AG04450 (cell line): ENCODE measurements around the gene EDEM3. TPM values are rescaled to one million over a fixed set of nuclear protein-coding genes. Genes with fewer than 3 reads are reported as not detected.

Experiments used
- CTCF ChIA-PET: fragments of 300-600, 350-600 bp; formaldehyde crosslinking; extraction: SDS; loops from one replicate; lab custom pipeline; 2022; ENCODE audit warnings: antibody characterized with exemption, inconsistent platforms; lab: Charles Lee
- POLR2A ChIA-PET: fragments of 350-600 bp; formaldehyde crosslinking; extraction: SDS; loops from one replicate; lab custom pipeline; 2021; ENCODE audit warnings: antibody characterized with exemption, inconsistent platforms; lab: Yijun Ruan, JAX
- DNase-seq: peaks from one replicate; pipeline ENCODE4 v3.0.0-alpha.2; 2011; ENCODE audit warnings: low read depth, low spot score
- H3K27ac ChIP-seq: one replicate; pipeline ENCODE4 v1.5.1; 2012; ENCODE audit warnings: low read depth, low read length, control low read depth
- H3K27me3 ChIP-seq: one replicate; pipeline ENCODE4 v1.6.0; 2012; ENCODE audit warnings: low read length; ENCODE audit not compliant: control insufficient read depth, insufficient read depth
- H3K4me3 ChIP-seq: 2 replicates; pipeline ENCODE4 v1.5.1; 2011; ENCODE audit warnings: mild to moderate bottlenecking, low read depth, low read length, control low read depth
- H3K9me3 ChIP-seq: 2 replicates; pipeline ENCODE4 v1.5.1; 2012; ENCODE audit warnings: low read length; ENCODE audit not compliant: control insufficient read depth, insufficient read depth
- CTCF ChIP-seq: IDR thresholded peaks from 2 replicates; pipeline ENCODE4 v1.5.1; 2011; ENCODE audit warnings: low read depth, low read length, control low read depth, inconsistent platforms
- polyA minus RNA-seq: library from RNA; depleted of rRNA, polyadenylated mRNA; stranded (reverse); fragments of >200 nt; gene quantifications from 2 replicates; pipeline ENCODE4 v1.2.3, GENCODE V29; 2011; rRNA and poly(A)+ RNA removed
- polyA plus RNA-seq: library from polyadenylated mRNA; depleted of rRNA; stranded (reverse); fragments of >200 nt; gene quantifications from 2 replicates; pipeline ENCODE4 v1.2.3, GENCODE V29; 2011; rRNA removed

Gene EDEM3
- 19.2 and 26.1 TPM in 2 replicates for polyA plus RNA-seq
- polyA minus RNA-seq: 63.6 and 76.5 TPM in 2 replicates

GRCh38 chr1:184754476-184755225 lies at the start of gene EDEM3:
EDEM3 (minus strand) TSS chr1:184754858; CDS start chr1:184754646, 212 bp downstream.
- H3K4me3 ChIP-seq: peak within 1 kb of the TSS; percentile 95
- no peak for TF ChIP-seq CTCF
- no peaks in the 10 kb centered on the region for H3K27me3 ChIP-seq
- H3K9me3 ChIP-seq: peaks cover 2% of the 10 kb centered on the region; the same call in 1 of the 2 replicates
- CTCF ChIA-PET: interaction anchor here (1.1 to 1.2 kb wide), 3 partner anchors 20 to 51 kb away, joined by 3 to 6 read pairs (median 3); no protein-coding TSS in a partner anchor
- peak; percentile 98 for DNase-seq
- H3K27ac ChIP-seq: peak within 1 kb of the TSS; percentile 69
- POLR2A ChIA-PET: interaction anchor here (0.6 to 0.7 kb wide), 3 partner anchors 192 to 571 kb away, joined by 3 read pairs; no protein-coding TSS in a partner anchor

GRCh38 chr1:184804220-184804619 lies 49.6 kb upstream of the EDEM3 start:
- DNase-seq: no peak
- POLR2A ChIA-PET: no interaction called here
- Histone ChIP-seq H3K27ac (no peak overlapping the region), H3K4me3 (no peak overlapping the region), H3K27me3 (no peaks in the 10 kb centered on the region), H3K9me3 (no peaks in the 10 kb centered on the region)
- TF ChIP-seq CTCF: no peak
- CTCF ChIA-PET: interaction anchor here (3.8 to 5.5 kb wide), 2 partner anchors 170 to 180 kb away, joined by 114 to 315 read pairs; partner anchors contain the start of gene NIBAN1

GRCh38 chr1:184803180-184803492 lies 48.5 kb upstream of the EDEM3 start:
- Histone ChIP-seq H3K27me3 (no peaks in the 10 kb centered on the region), H3K4me3 (no peak overlapping the region), H3K9me3 (no peaks in the 10 kb centered on the region), H3K27ac (peak overlapping the region; percentile 49)
- ChIA-PET POLR2A (no interaction called here), CTCF (interaction anchor here (0.8 to 1.1 kb wide), 3 partner anchors 11 to 179 kb away, joined by 3 to 13 read pairs (median 5); no protein-coding TSS in a partner anchor)
- peak; percentile 23 for DNase-seq
- TF ChIP-seq CTCF: no peak

GRCh38 chr1:184802354-184803179 lies 47.9 kb upstream of the EDEM3 start:
- TF ChIP-seq CTCF: no peak
- Histone ChIP-seq H3K27me3 (no peaks in the 10 kb centered on the region), H3K9me3 (no peaks in the 10 kb centered on the region), H3K27ac (no peak overlapping the region), H3K4me3 (no peak overlapping the region)
- CTCF ChIA-PET: interaction anchor here (0.8 to 1.1 kb wide), 4 partner anchors 10 to 180 kb away, joined by 3 to 13 read pairs (median 4); no protein-coding TSS in a partner anchor
- POLR2A ChIA-PET: no interaction called here
- no peak for DNase-seq
